Endothelial cell of umbilical vein (primary cell): Measurements from ENCODE around the gene CCDC138. TPM values are rescaled to one million over a fixed set of nuclear protein-coding genes. Genes with fewer than 3 reads are reported as not detected.

Experiments
- BruUV-seq: library from RNA; stranded (reverse); fragments of 400-500 nt; replicated peaks from 2 replicates; lab custom pipeline; 2021; lab: Mats Ljungman, UMichigan
- CTCF ChIA-PET: fragments of 300-600, 350-600 bp; sonication (Branson Sonifier 250); formaldehyde crosslinking; loops from one replicate; lab custom pipeline; 2021; ENCODE audit warnings: antibody characterized with exemption, inconsistent platforms; lab: Charles Lee
- POLR2A ChIA-PET: fragments of 300-600, 350-600 bp; sonication (Branson Sonifier 250); formaldehyde crosslinking; loops from one replicate; lab custom pipeline; 2021; ENCODE audit warnings: antibody characterized with exemption, inconsistent platforms; lab: Charles Lee
- DNase-seq: peaks from one replicate; pipeline ENCODE4 v3.0.0-alpha.2; 2011; ENCODE audit warnings: low read depth, low spot score
- FAIRE-seq: peaks from 2 replicates; lab custom pipeline; 2011; peaks lifted over from hg19 to GRCh38; lab: Jason Lieb, UNC
- H2AFZ ChIP-seq: 2 replicates; pipeline ENCODE4 v1.6.0; 2012; ENCODE audit warnings: low read depth, low read length, control low read depth, inconsistent platforms
- H3K27ac ChIP-seq: 2 replicates; pipeline ENCODE4 v1.5.1; 2011; ENCODE audit warnings: low read depth, mild to moderate bottlenecking, control low read depth, low read length, moderate library complexity; ENCODE audit not compliant: insufficient read depth
- H3K27me3 ChIP-seq, 2 experiments: 2 replicates each; pipeline versions ENCODE4 v1.6.0 to v1.6.1; 2011; ENCODE audit warnings: low read length in 2 of 2, mixed read lengths in 1 of 2; ENCODE audit not compliant: control insufficient read depth in 2 of 2, insufficient read depth in 2 of 2
- H3K36me3 ChIP-seq, 2 experiments: 2 replicates in 1 of 2; 3 replicates in 1 of 2; pipeline ENCODE4 v1.5.1; 2011; ENCODE audit warnings: low read length in 2 of 2, mild to moderate bottlenecking in 1 of 2, moderate library complexity in 1 of 2; ENCODE audit not compliant: control insufficient read depth in 2 of 2, insufficient read depth in 2 of 2; ENCODE audit errors: extremely low read depth in 1 of 2
- H3K4me1 ChIP-seq: 3 replicates; pipeline ENCODE4 v1.5.1; 2011; ENCODE audit warnings: mild to moderate bottlenecking, low read length; ENCODE audit not compliant: control insufficient read depth, insufficient read depth; ENCODE audit errors: extremely low read depth
- H3K4me2 ChIP-seq: 2 replicates; pipeline ENCODE4 v1.6.1; 2011; ENCODE audit warnings: low read length, control low read depth, mixed read lengths; ENCODE audit not compliant: insufficient read depth
- H3K4me3 ChIP-seq, 3 experiments: fragments of 200-600 bp in 1 of 3; sonication (generic), shearing (Covaris generic) in 1 of 3; replicated peaks in 1 of 3; 2 replicates each; pipeline ENCODE4 v1.5.1; 2011 to 2016; ENCODE audit warnings: control low read depth in 3 of 3, low read length in 3 of 3, mild to moderate bottlenecking in 2 of 3, inconsistent platforms in 1 of 3, low read depth in 1 of 3, moderate library complexity in 1 of 3; ENCODE audit not compliant: insufficient read depth in 1 of 3
- H3K79me2 ChIP-seq: 2 replicates; pipeline ENCODE4 v1.6.0; 2012; ENCODE audit warnings: low read length, inconsistent platforms; ENCODE audit not compliant: control insufficient read depth, insufficient read depth
- H3K9ac ChIP-seq: replicated peaks from 2 replicates; pipeline ENCODE3; 2011; ENCODE audit warnings: low read length, control low read depth; ENCODE audit not compliant: insufficient read depth; ENCODE audit errors: extremely low read depth
- H3K9me1 ChIP-seq: replicated peaks from 3 replicates; pipeline ENCODE4 v1.6.0; 2011; ENCODE audit warnings: mild to moderate bottlenecking, low read length; ENCODE audit not compliant: control insufficient read depth, insufficient read depth; ENCODE audit errors: extremely low read depth
- H3K9me3 ChIP-seq: replicated peaks from 2 replicates; pipeline ENCODE4 v1.5.1; 2012; ENCODE audit warnings: low read length, inconsistent platforms; ENCODE audit not compliant: control insufficient read depth, insufficient read depth
- H4K20me1 ChIP-seq: replicated peaks from 2 replicates; pipeline ENCODE3; 2011; ENCODE audit warnings: mild to moderate bottlenecking, low read length; ENCODE audit not compliant: control insufficient read depth, insufficient read depth; ENCODE audit errors: extremely low read depth
- CTCF ChIP-seq, 2 donors: IDR thresholded peaks; 1 replicate in 1 of 2; 2 replicates in 1 of 2; pipeline ENCODE4 v1.5.1; 2011; ENCODE audit warnings: low read length in 2 of 2, mild to moderate bottlenecking in 2 of 2, moderate library complexity in 2 of 2, control low read depth in 1 of 2, inconsistent platforms in 1 of 2, low read depth in 1 of 2; ENCODE audit not compliant: insufficient read depth in 1 of 2; ENCODE audit errors: extremely low read depth in 1 of 2
- EZH2 ChIP-seq: IDR thresholded peaks from 2 replicates; pipeline ENCODE4 v1.6.1; 2012; ENCODE audit warnings: borderline replicate concordance, low read depth, mild to moderate bottlenecking, moderate library complexity, low read length, inconsistent platforms; ENCODE audit not compliant: severe bottlenecking
- FOS ChIP-seq: IDR thresholded peaks from 2 replicates; pipeline ENCODE4 v1.6.1; 2011; ENCODE audit warnings: mild to moderate bottlenecking, low read length, moderate library complexity, borderline replicate concordance; ENCODE audit not compliant: insufficient read depth
- GATA2 ChIP-seq: IDR thresholded peaks from 2 replicates; pipeline ENCODE4 v1.7.0; 2011; ENCODE audit warnings: low read depth, mild to moderate bottlenecking, moderate library complexity, mixed read lengths, low read length; ENCODE audit not compliant: insufficient read length, insufficient read depth
- JUN ChIP-seq: IDR thresholded peaks from 2 replicates; pipeline ENCODE4 v1.6.1; 2011; ENCODE audit warnings: borderline replicate concordance, low read depth; ENCODE audit not compliant: insufficient read length, insufficient read depth
- MAX ChIP-seq: IDR thresholded peaks from 2 replicates; pipeline ENCODE4 v1.6.1; 2011; ENCODE audit not compliant: insufficient read depth, insufficient read length
- MYC ChIP-seq: IDR thresholded peaks from one replicate; pipeline ENCODE4 v1.6.1; 2011; ENCODE audit warnings: mild to moderate bottlenecking, low read depth, low read length
- POLR2A ChIP-seq: IDR thresholded peaks from 2 replicates; pipeline ENCODE4 v1.6.1; 2012; ENCODE audit warnings: low read depth, mild to moderate bottlenecking, control low read depth, low read length
- POLR2AphosphoS5 ChIP-seq: IDR thresholded peaks from 2 replicates; pipeline ENCODE4 v1.6.1; 2012; ENCODE audit warnings: low read depth, mild to moderate bottlenecking, control low read depth, low read length, moderate library complexity; ENCODE audit not compliant: insufficient read depth
- dilution Hi-C: fragments of 300-500 bp; cut with MboI; formaldehyde crosslinking; loops from one replicate; pipeline ENCODE4 v1.15.0; 2019; ENCODE audit warnings: low sequenced_read_pairs; ENCODE audit not compliant: extremely low pct_ligation_motif_present
- intact Hi-C: fragments of 100-400 bp; cut with micrococcal nuclease; formaldehyde crosslinking; loops from one replicate; pipeline ENCODE4 v1.10.0; 2022
- polyA plus RNA-seq, 4 experiments: library from polyadenylated mRNA; depleted of rRNA in 3 of 4; stranded (reverse) in 3 of 4; unstranded in 1 of 4; fragments of >200 nt; gene quantifications; 2 replicates each; pipeline versions ENCODE4 v1.2.1 to v1.2.3, GENCODE V29; 2011 to 2012; ENCODE audit warnings: missing spikeins in 1 of 4
- total RNA-seq: library from RNA; stranded (reverse); gene quantifications from 2 replicates; pipeline ENCODE4 v1.2.3, GENCODE V29; 2021

The CCDC138 gene
- total and polyA plus RNA-seq, 2 donors (not counting 3 experiments of a cell fraction or from before 2014, with no cell fraction given): 1.5 to 10.8 TPM

- H3K9me3 ChIP-seq: no peaks in the 10 kb centered on the region
- H2AFZ ChIP-seq: no peak overlapping the region
- H3K79me2 ChIP-seq: no peaks in the 10 kb centered on the region
- no peaks in the 10 kb centered on the region for H3K27me3 ChIP-seq
- TF ChIP-seq MYC: no peak
- no peak for TF ChIP-seq GATA2
- TF ChIP-seq CTCF (IDR thresholded peaks at IDR 0.05; ENCODE audit: extremely low read depth in 1 of 2, insufficient read depth in 1 of 2, low read depth in 1 of 2, low read length in 2 of 2): no peak
- TF ChIP-seq EZH2: no peak
- no peak for TF ChIP-seq MAX
- no peak for TF ChIP-seq JUN
- no peak for TF ChIP-seq POLR2A
- TF ChIP-seq POLR2AphosphoS5: no peak
- TF ChIP-seq FOS: no peak
- BruUV-seq: no TSS peak
- DNase-seq: no peak
- dilution Hi-C loops: no loop called here
- H4K20me1 ChIP-seq: no peaks in the 10 kb centered on the region
- no peak overlapping the region for H3K27ac ChIP-seq
- H3K36me3 ChIP-seq: no peaks in the 10 kb centered on the region
- POLR2A ChIA-PET: no interaction called here
- H3K4me3 ChIP-seq: no peak overlapping the region
- FAIRE-seq: no peak
- H3K9me1 ChIP-seq: no peaks in the 10 kb centered on the region
- H3K4me2 ChIP-seq: no peak overlapping the region
- intact Hi-C loops: no loop called here
- H3K9ac ChIP-seq: no peak overlapping the region
- H3K4me1 ChIP-seq: no peaks in the 10 kb centered on the region
- CTCF ChIA-PET: no interaction called here
These were observed 138.7 kb downstream of the CCDC138 start for GRCh38 chr2:108925286-108925685.
